Superior temporal gyrus (tissue), 1 donor: Measurements from ENCODE around the gene TMEM94.
A peak's percentile ranks its signal among the peaks of the same experiment; 100 is the strongest.
"Not testable (repeated sequence)": the region's sequence is repeated elsewhere in the genome, so short reads cannot be mapped to it uniquely, and the experiment has no call there.

Experiments used
- DNase-seq: peaks from one replicate; pipeline ENCODE4 v3.0.0-alpha.2; 2016; ENCODE audit errors: extremely low spot score

The TMEM94 gene

GRCh38 chr17:75476752-75477489 lies 20.5 kb downstream of the TMEM94 start:
- DNase-seq: peak; percentile 24

GRCh38 chr17:75477490-75477862 lies 21.0 kb downstream of the TMEM94 start:
- DNase-seq: not testable (repeated sequence)

DNA sequence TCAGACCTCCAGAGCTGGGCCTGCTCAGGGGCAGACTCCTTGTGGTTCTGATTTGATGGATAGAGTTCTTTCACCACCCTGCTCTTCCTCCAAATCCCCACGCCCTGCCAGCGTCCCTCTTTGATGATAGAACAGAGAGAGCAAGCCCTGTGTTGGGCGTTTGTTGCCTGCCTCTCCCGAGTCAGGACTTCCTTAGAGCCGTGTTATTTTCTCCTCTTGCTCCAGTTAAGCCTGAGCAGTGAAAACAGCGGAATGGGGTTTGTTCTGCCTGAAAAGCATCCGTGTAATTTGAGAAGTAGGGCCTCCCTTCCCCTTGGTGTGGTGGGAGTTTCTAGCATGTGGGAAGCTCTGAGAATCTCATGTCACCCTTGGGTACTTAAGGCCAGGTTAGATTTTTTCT lies 22.1 kb downstream of the TMEM94 start:
- DNase-seq: no peak

GRCh38 chr17:75480281-75480680 lies 23.8 kb downstream of the TMEM94 start:
- DNase-seq: no peak

GRCh38 chr17:75481194-75482068 lies 25.0 kb downstream of the TMEM94 start:
- no peak for DNase-seq

- DNase-seq: no peak
Observed at GRCh38 chr17:75482098-75482942, 25.9 kb downstream of the TMEM94 start.

- no peak for DNase-seq
Observed at GRCh38 chr17:75485688-75486087, 29.3 kb downstream of the TMEM94 start.

- DNase-seq: no peak
Observed at GRCh38 chr17:75486151-75486550, 29.7 kb downstream of the TMEM94 start.

GRCh38 chr17:75486951-75487350 lies 30.5 kb downstream of the TMEM94 start:
- no peak for DNase-seq

DNA sequence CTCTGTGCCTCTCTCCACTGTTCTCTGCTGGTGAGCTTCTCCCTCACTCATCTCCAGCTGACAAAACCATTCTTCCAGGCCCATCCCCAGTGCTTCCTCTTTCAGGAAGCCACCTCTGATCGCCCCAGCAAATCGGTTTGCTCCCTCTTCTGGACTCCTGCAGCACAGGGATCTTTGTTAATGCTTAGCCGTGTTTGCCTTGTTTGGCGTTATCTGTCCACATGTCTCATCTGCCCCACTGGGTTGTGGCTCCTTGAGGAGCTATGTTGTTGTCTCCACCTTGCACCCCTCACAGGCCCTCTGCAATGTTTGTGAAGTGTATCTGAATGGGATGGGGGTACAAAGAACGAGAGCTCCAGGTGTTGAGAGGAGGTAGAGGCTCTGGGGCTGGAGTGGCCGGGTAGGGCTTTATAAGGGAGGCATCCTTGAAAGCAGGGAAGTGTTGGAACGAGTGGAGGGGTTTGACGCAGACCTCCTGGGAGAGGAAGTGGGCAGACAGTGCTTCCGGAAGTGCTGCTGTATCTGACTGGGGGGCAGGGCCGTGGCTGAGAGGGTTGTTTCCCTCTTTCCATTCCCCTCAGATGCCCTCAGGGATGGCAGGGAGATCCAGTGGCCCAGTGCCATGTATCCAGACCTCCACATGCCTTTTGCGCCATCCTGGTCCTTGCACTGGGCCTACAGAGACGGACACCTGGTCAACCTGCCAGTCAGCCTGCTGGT lies 31.1 kb downstream of the TMEM94 start:
- no peak for DNase-seq

DNA sequence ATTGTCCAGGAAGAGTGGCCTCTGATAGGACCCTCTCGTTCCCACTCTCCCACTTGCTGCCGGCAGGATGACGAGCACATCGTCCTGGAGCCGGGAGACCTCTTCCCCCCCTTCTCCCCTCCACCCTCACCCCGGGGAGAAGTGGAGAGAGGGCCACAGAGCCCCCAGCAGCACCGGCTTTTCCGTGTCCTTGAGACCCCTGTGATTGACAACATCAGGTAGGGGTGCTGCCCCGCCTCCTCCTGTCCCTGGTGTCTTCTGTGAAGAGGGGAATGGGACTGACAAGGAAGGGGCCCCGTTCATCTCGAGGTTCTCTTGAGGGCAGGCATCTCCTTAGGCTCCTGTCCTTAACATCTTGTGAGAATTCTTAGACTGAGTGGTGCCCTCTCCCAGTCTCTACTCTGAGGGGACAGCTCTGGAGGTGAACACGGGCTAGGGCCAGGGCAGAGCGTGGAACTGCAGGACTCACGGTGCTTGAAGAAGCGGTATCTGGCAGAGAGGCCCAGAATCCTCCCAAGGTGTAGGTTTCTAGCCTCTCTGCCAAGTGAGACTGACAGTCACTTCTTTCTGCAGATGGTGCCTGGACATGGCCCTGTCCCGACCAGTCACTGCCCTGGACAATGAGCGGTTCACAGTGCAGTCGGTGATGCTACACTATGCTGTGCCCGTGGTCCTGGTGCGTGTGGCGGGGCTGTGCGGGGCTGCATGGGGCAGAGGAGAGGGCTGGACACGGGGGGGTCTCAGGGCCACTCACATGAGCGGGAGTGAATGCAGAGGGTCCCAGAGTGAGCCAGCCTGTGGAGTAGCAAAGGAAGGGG lies 32.5 kb downstream of the TMEM94 start:
- DNase-seq: no peak

DNA sequence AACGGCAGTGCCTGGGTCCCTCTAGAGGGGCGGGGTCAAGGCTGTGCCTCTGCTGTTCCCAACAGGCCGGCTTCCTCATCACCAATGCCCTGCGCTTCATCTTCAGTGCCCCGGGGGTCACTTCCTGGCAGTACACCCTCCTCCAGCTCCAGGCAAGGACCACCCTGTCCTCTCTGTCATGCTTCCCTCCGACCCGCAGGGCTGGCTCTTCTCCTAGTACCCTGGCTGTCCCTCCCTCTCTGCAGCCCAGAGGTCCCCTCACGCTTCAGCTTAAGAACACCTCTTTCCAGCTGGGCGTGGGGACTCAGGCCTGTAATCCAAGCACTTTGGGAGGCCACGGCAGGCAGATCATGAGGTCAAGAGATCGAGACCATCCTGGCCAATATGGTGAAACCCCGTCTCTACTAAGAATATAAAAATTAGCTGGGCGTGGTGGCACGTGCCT lies 33.1 kb downstream of the TMEM94 start:
- no peak for DNase-seq

DNA sequence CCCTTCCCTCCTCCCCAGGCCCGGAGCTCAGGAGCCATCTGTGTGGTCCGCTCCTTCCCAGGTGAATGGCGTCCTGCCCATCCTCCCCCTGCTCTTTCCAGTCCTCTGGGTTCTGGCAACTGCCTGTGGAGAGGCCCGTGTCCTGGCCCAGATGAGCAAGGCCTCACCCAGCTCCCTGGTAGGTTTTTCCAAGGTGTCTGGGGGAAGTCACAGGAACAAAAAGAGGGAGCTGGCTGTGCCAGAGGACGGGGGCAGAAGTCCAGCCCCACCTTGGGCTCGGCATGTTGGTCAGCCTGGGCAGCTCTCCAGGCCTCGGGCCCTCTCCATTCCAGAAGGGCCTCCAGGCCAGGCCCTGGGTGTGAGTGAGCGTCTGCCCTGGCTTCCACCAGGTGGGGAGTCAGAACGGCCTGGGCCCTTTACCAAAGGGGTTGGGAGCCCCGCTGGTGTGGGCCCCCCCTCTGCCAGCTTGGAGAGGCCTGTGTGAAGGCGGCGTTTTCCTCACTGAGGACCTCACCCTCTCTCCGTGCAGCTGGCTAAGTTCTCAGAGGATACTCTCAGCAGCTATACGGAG lies 33.8 kb downstream of the TMEM94 start:
- DNase-seq: no peak

DNA sequence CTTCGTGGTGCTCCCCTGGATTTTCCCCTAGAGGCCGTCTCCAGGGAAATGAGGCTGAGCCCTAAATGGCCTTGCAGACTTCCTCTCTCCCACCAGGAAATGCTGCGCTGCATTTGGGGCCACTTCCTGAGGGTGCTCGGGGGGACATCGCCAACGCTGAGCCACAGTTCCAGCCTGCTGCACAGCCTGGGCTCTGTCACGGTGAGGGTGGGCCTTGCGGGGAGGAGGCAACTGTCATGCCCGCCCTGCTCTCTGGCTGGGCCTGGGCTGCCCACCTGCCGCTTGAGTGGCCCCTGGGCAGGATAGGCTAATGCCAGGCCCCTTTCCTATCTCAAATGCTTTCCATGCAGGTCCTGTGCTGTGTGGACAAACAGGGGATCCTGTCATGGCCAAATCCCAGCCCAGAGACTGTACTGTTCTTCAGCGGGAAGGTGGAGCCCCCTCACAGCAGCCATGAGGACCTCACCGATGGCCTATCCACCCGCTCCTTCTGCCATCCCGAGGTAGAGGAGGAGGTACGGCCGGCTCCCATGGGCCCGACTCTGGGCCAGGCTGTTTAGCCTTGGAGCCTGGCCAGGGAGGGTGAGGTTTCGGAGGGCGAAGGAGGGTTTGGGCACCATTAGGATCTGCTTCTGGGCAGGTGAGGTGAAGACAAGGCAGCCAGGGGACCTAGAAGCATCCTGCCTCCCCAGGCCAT lies 34.7 kb downstream of the TMEM94 start:
- DNase-seq: no peak

GRCh38 chr17:75491680-75492079 lies 35.2 kb downstream of the TMEM94 start:
- no peak for DNase-seq

DNA sequence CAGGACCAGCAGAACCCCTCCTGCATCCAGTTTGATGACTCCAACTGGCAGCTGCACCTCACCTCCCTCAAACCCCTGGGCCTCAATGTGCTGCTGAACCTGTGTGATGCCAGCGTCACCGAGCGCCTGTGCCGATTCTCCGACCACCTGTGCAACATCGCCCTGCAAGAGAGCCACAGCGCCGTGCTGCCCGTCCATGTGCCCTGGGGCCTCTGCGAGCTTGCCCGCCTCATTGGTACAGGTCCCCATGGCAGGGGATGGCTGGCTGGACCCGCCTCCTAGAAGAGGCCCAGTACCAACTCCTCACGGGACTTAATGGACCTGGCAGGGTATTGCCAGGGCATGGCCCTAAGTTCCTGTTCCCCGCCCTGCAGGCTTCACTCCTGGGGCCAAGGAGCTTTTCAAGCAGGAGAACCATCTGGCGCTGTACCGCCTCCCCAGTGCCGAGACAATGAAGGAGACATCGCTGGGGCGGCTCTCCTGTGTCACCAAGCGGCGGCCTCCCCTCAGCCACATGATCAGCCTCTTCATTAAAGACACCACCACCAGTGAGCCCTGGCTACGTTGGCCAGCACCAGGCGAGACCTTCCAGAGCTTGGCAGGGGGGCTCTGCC lies 36.2 kb downstream of the TMEM94 start:
- no peak for DNase-seq

DNA sequence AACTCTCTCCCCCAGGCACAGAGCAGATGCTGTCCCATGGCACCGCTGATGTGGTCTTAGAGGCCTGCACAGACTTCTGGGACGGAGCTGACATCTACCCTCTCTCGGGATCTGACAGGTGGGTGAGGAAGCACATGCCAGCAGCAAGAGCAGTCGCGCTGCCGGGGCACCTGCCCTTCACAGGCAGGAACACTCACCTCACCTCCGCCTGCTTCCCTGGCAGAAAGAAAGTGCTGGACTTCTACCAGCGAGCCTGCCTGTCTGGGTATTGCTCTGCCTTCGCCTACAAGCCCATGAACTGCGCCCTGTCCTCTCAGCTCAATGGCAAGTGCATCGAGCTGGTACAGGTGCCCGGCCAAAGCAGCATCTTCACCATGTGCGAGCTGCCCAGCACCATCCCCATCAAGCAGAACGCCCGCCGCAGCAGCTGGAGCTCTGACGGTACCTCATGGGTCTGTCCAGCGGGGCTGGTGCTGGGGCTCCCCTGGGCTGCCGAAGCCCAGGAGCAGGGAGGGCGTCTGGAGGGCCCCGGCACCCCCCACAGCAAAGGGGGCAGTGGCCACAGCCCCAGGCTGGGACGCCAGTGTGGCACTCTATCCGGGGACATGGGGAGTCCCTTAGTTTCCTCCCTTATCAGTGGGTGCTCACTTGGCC lies 37.2 kb downstream of the TMEM94 start:
- DNase-seq: no peak

- no peak for DNase-seq
Observed at GRCh38 chr17:75494326-75494877, 38.0 kb downstream of the TMEM94 start.
